Spleen (tissue), 7 donors: Measurements from ENCODE around the gene PARD3B.

Source experiments
- POLR2A ChIP-seq, 3 donors: fragments of 450-650 bp; IDR thresholded peaks; one replicate each; pipeline ENCODE4 v1.5.1; 2017; ENCODE audit warnings: antibody characterized with exemption in 3 of 3, mild to moderate bottlenecking in 1 of 3
- POLR2AphosphoS5 ChIP-seq, 3 donors: sonication (generic); formaldehyde crosslinking; IDR thresholded peaks; one replicate each; pipeline ENCODE4 v1.5.1; 2017; ENCODE audit warnings: antibody characterized with exemption in 3 of 3
- TF ChIP-seq, protein P1 (sequence below), 11 experiments: fragments of 200-600 bp in 7 of 11; fragments of 450-650 bp in 4 of 11; sonication (generic) in 4 of 11; IDR thresholded peaks in 8 of 11; conservative IDR thresholded peaks in 3 of 11; 1 replicate in 7 of 11; 2 replicates in 4 of 11; pipeline versions ENCODE4 v1.4.0 to v1.8.0; 2016 to 2021; ENCODE audit warnings: antibody characterized with exemption in 11 of 11, inconsistent platforms in 4 of 11, mild to moderate bottlenecking in 1 of 11
- donor health status: DM: no; HTN: no; CAD: no; lungs with moderate emphysema.
- donor health status: DM: no; HTN: no; CAD: no.
- donor health status: DM: no; HTN: no; CAD: no.

DNA sequence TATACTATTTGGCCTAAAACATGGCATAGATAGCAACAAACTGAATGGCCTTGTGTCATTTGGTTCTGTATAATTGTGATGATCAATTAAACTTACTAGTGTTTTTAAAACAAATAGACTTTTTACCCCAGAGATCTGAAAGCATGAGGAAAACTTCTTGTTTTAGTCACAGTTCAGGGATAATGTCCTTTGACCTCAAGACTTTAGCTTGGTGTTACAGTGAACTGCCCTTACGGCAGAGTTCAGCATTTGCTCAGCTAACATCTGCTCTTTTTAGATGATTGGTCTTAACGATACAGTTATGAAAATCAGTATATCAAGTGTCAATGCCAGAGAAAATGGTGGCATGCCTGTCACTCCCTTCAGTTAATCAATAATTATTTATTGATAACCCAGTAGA, 429.2 kb downstream of the PARD3B start:
- no peak for TF ChIP-seq POLR2AphosphoS5 (IDR thresholded peaks at IDR 0.05)
- TF ChIP-seq, protein P1, sequence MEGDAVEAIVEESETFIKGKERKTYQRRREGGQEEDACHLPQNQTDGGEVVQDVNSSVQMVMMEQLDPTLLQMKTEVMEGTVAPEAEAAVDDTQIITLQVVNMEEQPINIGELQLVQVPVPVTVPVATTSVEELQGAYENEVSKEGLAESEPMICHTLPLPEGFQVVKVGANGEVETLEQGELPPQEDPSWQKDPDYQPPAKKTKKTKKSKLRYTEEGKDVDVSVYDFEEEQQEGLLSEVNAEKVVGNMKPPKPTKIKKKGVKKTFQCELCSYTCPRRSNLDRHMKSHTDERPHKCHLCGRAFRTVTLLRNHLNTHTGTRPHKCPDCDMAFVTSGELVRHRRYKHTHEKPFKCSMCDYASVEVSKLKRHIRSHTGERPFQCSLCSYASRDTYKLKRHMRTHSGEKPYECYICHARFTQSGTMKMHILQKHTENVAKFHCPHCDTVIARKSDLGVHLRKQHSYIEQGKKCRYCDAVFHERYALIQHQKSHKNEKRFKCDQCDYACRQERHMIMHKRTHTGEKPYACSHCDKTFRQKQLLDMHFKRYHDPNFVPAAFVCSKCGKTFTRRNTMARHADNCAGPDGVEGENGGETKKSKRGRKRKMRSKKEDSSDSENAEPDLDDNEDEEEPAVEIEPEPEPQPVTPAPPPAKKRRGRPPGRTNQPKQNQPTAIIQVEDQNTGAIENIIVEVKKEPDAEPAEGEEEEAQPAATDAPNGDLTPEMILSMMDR (IDR thresholded peaks at IDR 0.05 in 8 of 11, conservative IDR thresholded peaks at IDR 0.05 in 3 of 11): no peak
- TF ChIP-seq POLR2A (IDR thresholded peaks at IDR 0.05): no peak
